HG03159 (cell line): ENCODE data around the gene CRLF3.
"Not testable (repeated sequence)": the region's sequence is repeated elsewhere in the genome, so short reads cannot be mapped to it uniquely, and the experiment has no call there.

ENCODE experiments used
- ATAC-seq: cut with Tn5 transposase; IDR thresholded peaks from one replicate; pipeline ENCODE4 v1.9.1; 2021; ENCODE audit warnings: mild to moderate bottlenecking, moderate library complexity; ENCODE audit not compliant: unreplicated experiment

CRLF3 gene

DNA sequence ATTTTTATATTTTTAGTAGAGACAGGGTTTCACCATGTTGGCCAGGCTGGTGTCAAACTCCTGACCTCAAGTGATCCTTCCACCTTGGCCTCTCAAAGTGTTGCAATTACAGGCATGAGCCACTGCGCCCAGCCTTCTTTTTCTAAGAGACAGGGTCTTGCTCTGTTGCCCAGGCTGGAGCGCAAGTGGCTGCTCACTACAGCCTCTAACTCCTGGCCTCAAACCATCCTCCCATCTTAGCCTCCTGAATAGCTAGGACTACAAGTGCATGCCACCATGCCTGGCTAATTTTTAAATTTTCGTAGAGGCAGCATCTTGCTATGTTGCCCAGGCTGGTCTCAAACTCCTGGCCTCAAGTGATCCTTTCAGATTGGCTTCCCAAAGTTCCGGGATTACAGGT is 76.9 kb downstream of the CRLF3 start:
- ATAC-seq = not testable (repeated sequence)

DNA sequence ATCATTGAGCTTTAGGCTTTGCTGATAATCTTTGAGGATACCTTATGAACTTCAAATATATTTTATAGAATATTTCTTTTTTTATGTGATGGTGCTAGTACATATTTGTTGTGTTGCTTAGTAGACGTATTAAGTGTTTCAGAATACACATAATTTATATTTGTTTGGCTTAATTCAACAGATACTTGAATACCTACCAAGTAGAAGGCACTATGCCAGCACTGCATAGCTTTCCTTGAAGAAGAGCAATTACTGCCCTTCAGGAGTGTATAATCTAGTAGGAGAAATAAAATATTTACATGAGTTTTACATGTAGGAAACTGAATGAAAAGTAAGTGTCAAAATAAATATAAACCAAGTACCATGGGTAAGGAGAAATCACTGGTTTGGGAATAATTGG is 81.8 kb downstream of the CRLF3 start:
- ATAC-seq = not testable (repeated sequence)

DNA sequence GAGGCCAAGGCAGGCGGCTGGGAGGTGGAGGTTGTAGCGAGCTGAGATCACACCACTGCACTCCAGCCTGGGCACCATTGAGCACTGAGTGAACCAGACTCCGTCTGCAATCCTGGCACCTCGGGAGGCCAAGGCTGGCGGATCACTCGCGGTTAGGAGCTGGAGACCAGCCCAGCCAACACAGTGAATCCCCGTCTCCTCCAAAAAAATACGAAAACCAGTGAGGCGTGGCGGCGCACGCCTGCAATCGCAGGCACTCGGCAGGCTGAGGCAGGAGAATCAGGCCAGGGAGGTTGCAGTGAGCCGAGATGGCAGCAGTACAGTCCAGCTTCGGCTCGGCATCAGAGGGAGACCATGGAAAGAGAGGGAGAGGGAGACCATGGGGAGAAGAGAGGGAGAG is 88.1 kb downstream of the CRLF3 start:
- ATAC-seq = not testable (repeated sequence)

DNA sequence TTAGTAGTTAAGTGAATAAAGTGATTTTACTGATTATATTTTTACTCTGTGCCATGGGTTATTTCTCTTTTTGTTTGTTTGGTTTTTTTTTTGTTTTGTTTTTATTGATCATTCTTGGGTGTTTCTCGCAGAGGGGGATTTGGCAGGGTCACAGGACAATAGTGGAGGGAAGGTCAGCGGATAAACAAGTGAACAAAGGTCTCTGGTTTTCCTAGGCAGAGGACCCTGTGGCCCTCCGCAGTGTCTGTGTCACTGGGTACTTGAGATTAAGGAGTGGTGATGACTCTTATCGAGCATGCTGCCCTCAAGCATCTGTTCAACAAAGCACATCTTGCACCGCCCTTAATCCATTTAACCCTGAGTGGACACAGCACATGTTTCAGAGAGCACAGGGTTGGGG is 88.8 kb downstream of the CRLF3 start:
- not testable (repeated sequence) for ATAC-seq

DNA sequence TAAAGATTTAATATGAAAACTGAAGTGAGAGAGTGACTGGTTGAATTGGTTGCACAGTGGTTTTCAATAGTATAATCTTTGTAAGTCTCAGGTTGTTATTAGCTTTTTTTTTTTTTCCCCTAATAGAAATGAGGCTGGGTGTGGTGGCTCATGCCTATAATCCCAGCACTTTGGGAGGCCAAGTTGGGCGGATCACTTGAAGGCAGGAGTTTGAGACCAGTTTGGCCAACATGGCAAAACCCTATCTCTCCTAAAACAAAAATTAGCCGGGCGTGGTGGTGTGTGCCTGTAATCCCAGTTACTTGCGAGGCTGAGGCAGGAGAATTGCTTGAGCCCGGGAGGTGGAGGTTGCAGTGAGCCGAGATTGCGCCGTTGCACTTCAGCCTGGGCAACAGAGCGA is 89.3 kb downstream of the CRLF3 start:
- not testable (repeated sequence) for ATAC-seq

DNA sequence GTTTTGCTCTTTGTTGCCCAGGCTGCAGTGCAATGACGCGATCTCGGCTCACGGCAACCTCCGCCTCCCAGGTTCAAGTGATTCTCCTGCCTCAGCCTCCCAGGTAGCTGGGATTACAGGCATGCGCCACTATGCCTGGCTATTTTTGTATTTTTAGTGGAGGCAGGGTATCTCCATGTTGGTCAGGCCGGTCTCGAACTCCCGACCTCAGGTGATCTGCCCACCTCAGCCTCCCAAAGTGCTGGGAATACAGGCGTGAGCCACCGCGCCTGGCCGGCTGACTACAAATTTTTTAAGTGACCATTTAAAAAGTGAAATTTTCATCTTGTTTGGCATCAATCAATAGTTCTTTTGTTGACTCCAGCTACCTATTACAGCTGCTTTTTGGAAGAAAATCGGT is 90.3 kb downstream of the CRLF3 start:
- ATAC-seq = not testable (repeated sequence)
